OCI-LY1 (cell line): ENCODE results near the gene PLAA.

Experiments
- H2AFZ ChIP-seq: fragments of 200-600 bp; sonication (generic), shearing (Covaris generic); 2 replicates; pipeline ENCODE4 v1.6.0; 2014; ENCODE audit warnings: antibody characterized with exemption, mild to moderate bottlenecking, low read length
- H3F3A ChIP-seq: fragments of 200-600 bp; sonication (generic), shearing (Covaris generic); 2 replicates; pipeline ENCODE4 v1.6.0; 2014; ENCODE audit warnings: mild to moderate bottlenecking, antibody characterized with exemption, low read length, moderate library complexity; ENCODE audit not compliant: insufficient read depth
- H3K27ac ChIP-seq: fragments of 200-600 bp; sonication (generic); 2 replicates; pipeline ENCODE4 v1.5.1; 2014; ENCODE audit warnings: low read length, mixed run types, mild to moderate bottlenecking, low read depth; ENCODE audit not compliant: poor library complexity, severe bottlenecking
- H3K27me3 ChIP-seq: fragments of 200-600 bp; sonication (generic); 2 replicates; pipeline ENCODE4 v1.6.0; 2014; ENCODE audit warnings: antibody characterized with exemption, mild to moderate bottlenecking, low read length, moderate library complexity; ENCODE audit not compliant: insufficient read depth
- H3K36me3 ChIP-seq: fragments of 200-600 bp; sonication (generic); 2 replicates; pipeline ENCODE4 v1.6.1; 2014; ENCODE audit warnings: mild to moderate bottlenecking, antibody characterized with exemption, low read length, moderate library complexity, mixed read lengths; ENCODE audit not compliant: insufficient read depth
- H3K4me1 ChIP-seq: fragments of 200-600 bp; sonication (generic); 2 replicates; pipeline ENCODE4 v1.5.1; 2014; ENCODE audit warnings: mild to moderate bottlenecking, low read length, moderate library complexity; ENCODE audit not compliant: insufficient read depth, severe bottlenecking
- H3K4me2 ChIP-seq: fragments of 200-600 bp; sonication (generic), shearing (Covaris generic); 2 replicates; pipeline ENCODE4 v1.6.1; 2014; ENCODE audit warnings: low read length
- H3K4me3 ChIP-seq: fragments of 200-600 bp; sonication (generic); 2 replicates; pipeline ENCODE4 v1.5.1; 2014; ENCODE audit warnings: low read length, low read depth, mild to moderate bottlenecking, mixed read lengths; ENCODE audit not compliant: poor library complexity, severe bottlenecking
- H3K79me2 ChIP-seq: fragments of 200-600 bp; shearing (Covaris generic); 2 replicates; pipeline ENCODE4 v1.6.1; 2016; ENCODE audit warnings: mixed run types, low read length, mixed read lengths; ENCODE audit not compliant: insufficient read depth
- H3K9ac ChIP-seq: fragments of 200-600 bp; sonication (generic), shearing (Covaris generic); 2 replicates; pipeline ENCODE4 v1.6.1; 2014; ENCODE audit warnings: mild to moderate bottlenecking, low read length, mixed read lengths
- H3K9me2 ChIP-seq: fragments of 200-600 bp; sonication (generic), shearing (Covaris generic); 2 replicates; pipeline ENCODE4 v1.6.1; 2014; ENCODE audit warnings: low read depth, mild to moderate bottlenecking, low read length, mixed read lengths
- H3K9me3 ChIP-seq: fragments of 200-600 bp; shearing (Covaris generic); 2 replicates; pipeline ENCODE4 v1.6.1; 2014; ENCODE audit warnings: low read length, mixed read lengths
- H4K20me1 ChIP-seq: fragments of 200-600 bp; sonication (generic), shearing (Covaris generic); 2 replicates; pipeline ENCODE4 v1.6.0; 2016; ENCODE audit warnings: mild to moderate bottlenecking, low read length; ENCODE audit not compliant: insufficient read depth
- CTCF ChIP-seq: fragments of 200-600 bp; sonication (generic), shearing (Covaris generic); IDR thresholded peaks from 2 replicates; pipeline ENCODE4 v1.5.1; 2017; ENCODE audit warnings: mild to moderate bottlenecking, antibody characterized with exemption, low read length, moderate library complexity, mixed read lengths
- EZH2 ChIP-seq: fragments of 200-600 bp; sonication (generic), shearing (Covaris generic); IDR thresholded peaks from 2 replicates; pipeline ENCODE4 v1.8.0; 2017; ENCODE audit warnings: borderline replicate concordance, mixed run types, mild to moderate bottlenecking, antibody characterized with exemption, low read length, moderate library complexity, mixed read lengths

PLAA gene

DNA sequence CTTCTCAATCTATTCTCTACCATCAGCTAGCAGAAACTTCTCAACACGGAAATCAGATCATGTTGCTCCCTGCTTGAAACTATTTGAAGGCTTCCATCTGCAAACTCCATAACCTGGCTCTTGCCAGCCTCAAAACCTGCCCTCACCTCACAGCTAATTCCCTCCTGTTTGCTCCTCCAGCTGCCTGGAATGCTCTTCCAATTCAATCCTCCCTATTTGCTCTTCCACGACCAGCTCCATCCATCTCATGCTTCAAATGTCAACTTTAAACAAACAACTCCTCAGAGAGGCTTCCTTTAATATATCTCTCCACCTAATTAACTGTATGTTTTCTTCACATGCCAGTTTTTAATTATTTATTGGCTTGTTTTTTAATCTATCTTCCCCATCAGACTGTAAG is 1.5 kb downstream of the PLAA start:
- no peaks in the 10 kb centered on the region for H3F3A ChIP-seq
- H3K27me3 ChIP-seq, result no peaks in the 10 kb centered on the region
- peaks cover 63% of the 10 kb centered on the region for H3K79me2 ChIP-seq
- peak overlapping the region; percentile 94 for H3K4me2 ChIP-seq
- H2AFZ ChIP-seq, result no peak overlapping the region
- peaks cover 26% of the 10 kb centered on the region for H3K4me1 ChIP-seq
- peak overlapping the region; percentile 71 for H3K27ac ChIP-seq
- TF ChIP-seq CTCF (no peak), EZH2 (no peak)
- peaks cover 24% of the 10 kb centered on the region for H3K36me3 ChIP-seq
- peak overlapping the region; percentile 91 for H3K4me3 ChIP-seq
- H3K9ac ChIP-seq, result peak overlapping the region; percentile 94
- no peaks in the 10 kb centered on the region for H4K20me1 ChIP-seq
- H3K9me2 ChIP-seq, result no peaks in the 10 kb centered on the region
- H3K9me3 ChIP-seq, result no peaks in the 10 kb centered on the region

- 0 out of 2 replicates have a peak, but pooled peaks cover 3% of the 10 kb centered on the region for H4K20me1 ChIP-seq
- peaks cover 100% of the 10 kb centered on the region for H3K79me2 ChIP-seq
- H3K9me3 ChIP-seq, result no peaks in the 10 kb centered on the region
- H3K9me2 ChIP-seq, result no peaks in the 10 kb centered on the region
- no peaks in the 10 kb centered on the region for H3F3A ChIP-seq
- TF ChIP-seq EZH2, result no peak
- no peak overlapping the region for H3K4me2 ChIP-seq
- no peak overlapping the region for H3K9ac ChIP-seq
- H3K27me3 ChIP-seq, result no peaks in the 10 kb centered on the region
- H3K27ac ChIP-seq, result no peak overlapping the region
- H2AFZ ChIP-seq, result no peak overlapping the region
- no peak overlapping the region for H3K4me3 ChIP-seq
- peaks cover 59% of the 10 kb centered on the region for H3K36me3 ChIP-seq
- H3K4me1 ChIP-seq, result peaks cover 17% of the 10 kb centered on the region
Observed at GRCh38 chr9:26940779-26941178, 6.3 kb downstream of the PLAA start.

GRCh38 chr9:26939955-26940711 is 6.9 kb downstream of the PLAA start:
- H3F3A ChIP-seq, result no peaks in the 10 kb centered on the region
- H3K9me2 ChIP-seq, result no peaks in the 10 kb centered on the region
- TF ChIP-seq CTCF (no peak), EZH2 (no peak)
- H3K9ac ChIP-seq, result no peak overlapping the region
- no peaks in the 10 kb centered on the region for H3K27me3 ChIP-seq
- H3K9me3 ChIP-seq, result no peaks in the 10 kb centered on the region
- no peak overlapping the region for H2AFZ ChIP-seq
- H3K79me2 ChIP-seq, result peaks cover 100% of the 10 kb centered on the region
- H3K36me3 ChIP-seq, result peaks cover 60% of the 10 kb centered on the region
- no peak overlapping the region for H3K27ac ChIP-seq
- H3K4me3 ChIP-seq, result no peak overlapping the region
- 0 out of 2 replicates have a peak, but pooled peaks cover 3% of the 10 kb centered on the region for H4K20me1 ChIP-seq
- H3K4me2 ChIP-seq, result no peak overlapping the region
- H3K4me1 ChIP-seq, result peaks cover 10% of the 10 kb centered on the region
